ENCODE data around the gene RPS3. TPM values are rescaled to one million over a fixed set of nuclear protein-coding genes. Genes with fewer than 3 reads are reported as not detected.
"Not testable (repeated sequence)": the region's sequence is repeated elsewhere in the genome, so short reads cannot be mapped to it uniquely, and the experiment has no call there.

Gene RPS3
- total RNA-seq, 6 experiments from 2014 or later: 311 to 560 (median 447) TPM

GRCh38 chr11:75376175-75376574 lies 23.1 kb upstream of the RPS3 start:
- no peaks in the 10 kb centered on the region for H3K9me3 ChIP-seq
- H3K4me3 ChIP-seq: no peak overlapping the region
- no peak for TF ChIP-seq POLR2A (IDR thresholded peaks at IDR 0.05)
- TF ChIP-seq, protein P1, sequence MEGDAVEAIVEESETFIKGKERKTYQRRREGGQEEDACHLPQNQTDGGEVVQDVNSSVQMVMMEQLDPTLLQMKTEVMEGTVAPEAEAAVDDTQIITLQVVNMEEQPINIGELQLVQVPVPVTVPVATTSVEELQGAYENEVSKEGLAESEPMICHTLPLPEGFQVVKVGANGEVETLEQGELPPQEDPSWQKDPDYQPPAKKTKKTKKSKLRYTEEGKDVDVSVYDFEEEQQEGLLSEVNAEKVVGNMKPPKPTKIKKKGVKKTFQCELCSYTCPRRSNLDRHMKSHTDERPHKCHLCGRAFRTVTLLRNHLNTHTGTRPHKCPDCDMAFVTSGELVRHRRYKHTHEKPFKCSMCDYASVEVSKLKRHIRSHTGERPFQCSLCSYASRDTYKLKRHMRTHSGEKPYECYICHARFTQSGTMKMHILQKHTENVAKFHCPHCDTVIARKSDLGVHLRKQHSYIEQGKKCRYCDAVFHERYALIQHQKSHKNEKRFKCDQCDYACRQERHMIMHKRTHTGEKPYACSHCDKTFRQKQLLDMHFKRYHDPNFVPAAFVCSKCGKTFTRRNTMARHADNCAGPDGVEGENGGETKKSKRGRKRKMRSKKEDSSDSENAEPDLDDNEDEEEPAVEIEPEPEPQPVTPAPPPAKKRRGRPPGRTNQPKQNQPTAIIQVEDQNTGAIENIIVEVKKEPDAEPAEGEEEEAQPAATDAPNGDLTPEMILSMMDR (IDR thresholded peaks at IDR 0.05): no peak
- no peaks in the 10 kb centered on the region for H3K36me3 ChIP-seq
- peaks cover 0 to 24% (median 5%) of the 10 kb centered on the region in 4 donors for H3K4me1 ChIP-seq
- intact Hi-C loops (cut with DNase I): no loop called here
- H3K27me3 ChIP-seq: no peaks in the 10 kb centered on the region
- H3K27ac ChIP-seq: no peak overlapping the region
- DNase-seq (no peak), ATAC-seq (no peak)
- 77% methylated on average over 3 of the region's 9 CpGs for WGBS (ENCODE audit: insufficient coverage, low coverage, low lambda C conversion rate, missing lambda C conversion rate)

DNA sequence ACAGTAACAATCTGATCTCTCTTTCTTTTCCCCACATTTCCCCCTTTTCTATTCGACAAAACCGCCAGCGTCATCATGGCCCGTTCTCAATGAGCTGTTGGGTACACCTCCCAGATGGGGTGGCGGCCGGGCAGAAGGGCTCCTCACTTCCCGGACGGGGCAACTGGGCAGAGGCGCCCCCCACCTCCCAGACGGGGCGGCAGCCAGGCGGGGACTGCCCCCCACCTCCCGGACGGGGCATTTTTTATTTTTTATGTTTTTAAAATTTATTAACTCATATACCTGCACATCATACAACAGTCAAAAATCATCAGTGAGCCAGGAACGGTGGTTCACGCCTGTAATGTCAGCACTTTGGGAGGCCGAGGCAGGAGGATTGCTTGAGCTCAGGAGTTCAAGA lies 20.5 kb upstream of the RPS3 start:
- ATAC-seq; H3K9me3 ChIP-seq; DNase-seq; H3K27ac ChIP-seq; H3K27me3 ChIP-seq; H3K4me3 ChIP-seq; H3K36me3 ChIP-seq; intact Hi-C loops (cut with DNase I): not testable (repeated sequence)
- WGBS (ENCODE audit: insufficient coverage, low coverage, low lambda C conversion rate, missing lambda C conversion rate): 91% methylated on average over 17 of the region's 17 CpGs
- peaks cover 0 to 10% (median 0%) of the 10 kb centered on the region in 4 donors for H3K4me1 ChIP-seq

DNA sequence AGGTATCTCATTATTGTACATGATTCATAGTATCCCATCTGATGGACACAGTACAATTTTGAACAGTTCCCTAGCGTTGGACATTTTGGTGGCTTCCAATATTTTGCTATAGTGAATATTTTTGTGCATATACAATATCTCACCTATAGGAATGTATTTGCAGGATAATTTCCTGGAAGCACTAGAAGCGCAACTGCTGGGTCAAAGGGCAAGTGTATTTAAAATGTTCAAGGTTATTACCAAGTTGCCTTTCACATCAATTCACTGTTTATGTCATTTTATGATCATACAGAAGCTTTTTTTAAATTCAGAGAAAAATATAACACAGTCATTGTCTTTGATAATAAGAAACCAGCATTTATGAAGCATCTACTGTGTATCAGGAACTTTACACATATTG lies 19.1 kb upstream of the RPS3 start:
- Histone ChIP-seq H3K27ac (no peak overlapping the region), H3K4me1 (peaks cover 0 to 10% (median 0%) of the 10 kb centered on the region in 4 donors), H3K4me3 (no peak overlapping the region), H3K9me3 (no peaks in the 10 kb centered on the region), H3K36me3 (no peaks in the 10 kb centered on the region), H3K27me3 (no peaks in the 10 kb centered on the region)
- DNase-seq: no peak
- 84% methylated on average over 2 of the region's 2 CpGs for WGBS (ENCODE audit: insufficient coverage, low coverage, low lambda C conversion rate, missing lambda C conversion rate)
- intact Hi-C loops (cut with DNase I): loop anchor here (5.0 to 10.0 kb wide), 3 partner anchors 45 to 103 kb away; no protein-coding TSS in a partner anchor
- ATAC-seq: no peak
- TF ChIP-seq, protein P1 (IDR thresholded peaks at IDR 0.05): no peak
- no peak for TF ChIP-seq POLR2A (IDR thresholded peaks at IDR 0.05)

GRCh38 chr11:75380716-75381420 lies 18.4 kb upstream of the RPS3 start:
- no peak for DNase-seq
- no peak overlapping the region for H3K27ac ChIP-seq

DNA sequence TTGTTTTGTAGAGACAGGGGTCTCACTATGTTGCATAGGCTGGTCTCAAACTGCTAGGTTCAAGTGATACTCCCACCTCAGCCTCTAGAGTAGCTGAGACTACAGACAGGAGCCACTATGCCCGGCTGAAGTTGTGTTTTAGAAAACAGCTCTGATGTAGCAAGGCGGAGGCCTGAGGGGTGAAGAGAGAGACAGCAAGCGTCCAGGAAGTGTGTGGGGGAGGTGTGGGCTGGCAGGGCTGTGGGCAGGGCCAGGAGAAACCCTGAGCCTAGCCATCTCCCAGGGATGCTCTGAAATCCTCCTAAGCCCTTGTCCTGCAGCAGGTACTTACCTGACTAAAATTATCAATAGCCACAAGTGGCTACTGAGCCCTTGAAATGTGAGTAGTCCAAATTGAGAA lies 16.1 kb upstream of the RPS3 start:
- no peak overlapping the region for H3K27ac ChIP-seq
- intact Hi-C loops (cut with DNase I): loop anchor here (5.0 to 10.0 kb wide), 3 partner anchors 48 to 106 kb away; no protein-coding TSS in a partner anchor
- peak in 1 of 4 donors; percentile 22 for ATAC-seq
- WGBS (ENCODE audit: insufficient coverage, low coverage, low lambda C conversion rate, missing lambda C conversion rate): 60% methylated on average over 1 of the region's 3 CpGs
- no peaks in the 10 kb centered on the region for H3K9me3 ChIP-seq
- peaks cover 0 to under 1% (median 0%) of the 10 kb centered on the region in 4 donors for H3K4me1 ChIP-seq
- H3K27me3 ChIP-seq: no peaks in the 10 kb centered on the region
- no peak for TF ChIP-seq POLR2A (IDR thresholded peaks at IDR 0.05)
- TF ChIP-seq, protein P1 (IDR thresholded peaks at IDR 0.05): no peak
- H3K36me3 ChIP-seq: no peaks in the 10 kb centered on the region
- no peak overlapping the region for H3K4me3 ChIP-seq
- DNase-seq: no peak

More at GRCh38 chr11:75380716-75381420, 18.4 kb upstream of the RPS3 start:
- Histone ChIP-seq H3K4me1 (peaks cover 0 to 8% (median 0%) of the 10 kb centered on the region in 4 donors), H3K27me3 (no peaks in the 10 kb centered on the region), H3K4me3 (no peak overlapping the region), H3K9me3 (no peaks in the 10 kb centered on the region), H3K36me3 (no peaks in the 10 kb centered on the region)
- intact Hi-C loops (cut with DNase I): loop anchor here (5.0 to 10.0 kb wide), 3 partner anchors 46 to 104 kb away; no protein-coding TSS in a partner anchor
- peak; percentile 34 to 42 (median 38) for ATAC-seq
- TF ChIP-seq, protein P1 (IDR thresholded peaks at IDR 0.05): no peak
- no peak for TF ChIP-seq POLR2A (IDR thresholded peaks at IDR 0.05)
- WGBS (ENCODE audit: insufficient coverage, low coverage, low lambda C conversion rate, missing lambda C conversion rate): 71% methylated on average over 5 of the region's 7 CpGs

Data from right lobe of liver (tissue), 6 donors.